ENCODE data around the gene TFCP2. TPM values are rescaled to one million over a fixed set of nuclear protein-coding genes. Genes with fewer than 3 reads are reported as not detected.

TFCP2 gene
- polyA plus RNA-seq, 4 donors: 8.6 to 31.1 (median 13.6) TPM

GRCh38 chr12:51152953-51153352 lies 20.0 kb downstream of the TFCP2 start:
- Histone ChIP-seq H3K9me3 (ENCODE audit: control insufficient read depth in 2 of 2, insufficient read depth in 1 of 2, low read depth in 1 of 2, low read length in 1 of 2) (no peaks in the 10 kb centered on the region), H3K27ac (ENCODE audit: low read depth in 1 of 3, low read length in 2 of 3) (no peak overlapping the region), H3K36me3 (ENCODE audit: control insufficient read depth in 3 of 3, insufficient read depth in 2 of 3, low read depth in 1 of 3, low read length in 3 of 3) (peaks cover 0 to 1% (median 0%) of the 10 kb centered on the region in 3 donors), H3K4me1 (ENCODE audit: control insufficient read depth in 3 of 3, insufficient read depth in 2 of 3, low read depth in 1 of 3, low read length in 2 of 3) (no peaks in the 10 kb centered on the region), H3K4me3 (ENCODE audit: low read depth in 1 of 3, low read length in 3 of 3) (no peak overlapping the region), H3K27me3 (ENCODE audit: control insufficient read depth in 3 of 3, insufficient read depth in 3 of 3, low read length in 3 of 3) (no peaks in the 10 kb centered on the region)
- no peak for FAIRE-seq
- DNase-seq: no peak
- 93 to 100% (median 93%) methylated on average over 1 of the region's 1 CpG for WGBS, 3 donors

DNA sequence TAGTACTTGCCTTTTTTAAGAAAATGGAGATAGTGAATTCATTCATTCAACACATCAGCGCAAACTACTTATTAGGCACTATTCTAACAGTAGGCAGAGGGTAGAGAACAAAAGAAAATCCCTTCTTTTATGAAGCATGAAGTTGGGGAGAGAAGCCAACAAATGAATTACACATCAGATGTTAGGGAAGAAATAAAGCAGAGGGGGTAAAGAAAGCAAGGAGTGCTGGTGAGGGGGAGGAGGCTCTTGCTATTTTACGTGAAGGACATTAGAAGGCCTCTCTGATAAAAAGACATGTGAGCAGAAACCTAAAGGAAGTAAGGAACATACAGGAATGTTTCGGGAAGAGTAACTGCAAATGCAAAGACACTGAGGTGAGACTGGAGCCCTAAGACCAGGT lies 22.2 kb downstream of the TFCP2 start:
- no peak for DNase-seq
- WGBS, 3 donors: 63 to 64% (median 63%) methylated on average over 3 of the region's 3 CpGs
- Histone ChIP-seq H3K36me3 (ENCODE audit: control insufficient read depth in 3 of 3, insufficient read depth in 2 of 3, low read depth in 1 of 3, low read length in 3 of 3) (no peaks in the 10 kb centered on the region), H3K27ac (ENCODE audit: low read depth in 1 of 3, low read length in 2 of 3) (no peak overlapping the region), H3K4me3 (ENCODE audit: low read depth in 1 of 3, low read length in 3 of 3) (no peak overlapping the region), H3K9me3 (ENCODE audit: control insufficient read depth in 2 of 2, insufficient read depth in 1 of 2, low read depth in 1 of 2, low read length in 1 of 2) (no peaks in the 10 kb centered on the region), H3K27me3 (ENCODE audit: control insufficient read depth in 3 of 3, insufficient read depth in 3 of 3, low read length in 3 of 3) (no peaks in the 10 kb centered on the region), H3K4me1 (ENCODE audit: control insufficient read depth in 3 of 3, insufficient read depth in 2 of 3, low read depth in 1 of 3, low read length in 2 of 3) (no peaks in the 10 kb centered on the region)
- FAIRE-seq: no peak

- Histone ChIP-seq H3K27ac (ENCODE audit: low read depth in 1 of 3, low read length in 2 of 3) (no peak overlapping the region), H3K9me3 (ENCODE audit: control insufficient read depth in 2 of 2, insufficient read depth in 1 of 2, low read depth in 1 of 2, low read length in 1 of 2) (no peaks in the 10 kb centered on the region), H3K27me3 (ENCODE audit: control insufficient read depth in 3 of 3, insufficient read depth in 3 of 3, low read length in 3 of 3) (no peaks in the 10 kb centered on the region), H3K36me3 (ENCODE audit: control insufficient read depth in 3 of 3, insufficient read depth in 2 of 3, low read depth in 1 of 3, low read length in 3 of 3) (peaks cover 0 to 6% (median 0%) of the 10 kb centered on the region in 3 donors), H3K4me3 (ENCODE audit: low read depth in 1 of 3, low read length in 3 of 3) (no peak overlapping the region), H3K4me1 (ENCODE audit: control insufficient read depth in 3 of 3, insufficient read depth in 2 of 3, low read depth in 1 of 3, low read length in 2 of 3) (no peaks in the 10 kb centered on the region)
- no peak for DNase-seq
- FAIRE-seq: no peak
- 83 to 88% (median 84%) methylated on average over 1 of the region's 1 CpG for WGBS, 3 donors
Measured at GRCh38 chr12:51147309-51147708, 25.6 kb downstream of the TFCP2 start.

DNA sequence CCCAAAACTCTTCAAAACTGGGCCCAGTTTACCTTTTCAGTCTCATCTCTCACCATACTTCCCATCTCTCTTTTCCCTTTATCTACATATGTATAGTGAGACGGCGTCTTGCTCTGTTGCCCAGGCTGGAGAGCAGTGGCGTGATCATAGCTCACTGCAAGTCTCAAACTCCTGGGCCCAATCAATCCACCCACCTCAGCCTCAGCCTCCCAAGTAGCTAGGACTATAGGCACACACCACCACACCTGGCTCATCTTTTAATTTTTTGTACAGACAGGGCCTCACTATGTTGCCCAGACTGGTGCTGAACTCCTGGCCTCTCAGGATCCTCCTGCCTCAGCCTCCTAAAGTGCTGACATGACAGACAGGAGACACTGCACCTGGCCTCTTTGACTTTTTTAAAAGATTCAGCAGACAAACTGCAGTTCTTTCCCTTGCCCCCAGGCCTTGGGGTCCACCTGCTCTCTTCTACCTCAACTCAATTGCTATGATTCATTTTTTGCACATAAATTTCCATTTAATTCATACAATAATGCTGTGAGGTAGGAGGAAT lies 33.6 kb downstream of the TFCP2 start:
- DNase-seq (no peak), FAIRE-seq (no peak)
- Histone ChIP-seq H3K4me3 (ENCODE audit: low read depth in 1 of 3, low read length in 3 of 3) (no peak overlapping the region), H3K9me3 (ENCODE audit: control insufficient read depth in 2 of 2, insufficient read depth in 1 of 2, low read depth in 1 of 2, low read length in 1 of 2) (no peaks in the 10 kb centered on the region), H3K27ac (ENCODE audit: low read depth in 1 of 3, low read length in 2 of 3) (no peak overlapping the region), H3K36me3 (ENCODE audit: control insufficient read depth in 3 of 3, insufficient read depth in 2 of 3, low read depth in 1 of 3, low read length in 3 of 3) (peaks cover 0 to 19% (median 2%) of the 10 kb centered on the region in 3 donors), H3K27me3 (ENCODE audit: control insufficient read depth in 3 of 3, insufficient read depth in 3 of 3, low read length in 3 of 3) (no peaks in the 10 kb centered on the region), H3K4me1 (ENCODE audit: control insufficient read depth in 3 of 3, insufficient read depth in 2 of 3, low read depth in 1 of 3, low read length in 2 of 3) (no peaks in the 10 kb centered on the region)
- WGBS, 3 donors: 94 to 98% (median 96%) methylated on average over 3 of the region's 3 CpGs

DNA sequence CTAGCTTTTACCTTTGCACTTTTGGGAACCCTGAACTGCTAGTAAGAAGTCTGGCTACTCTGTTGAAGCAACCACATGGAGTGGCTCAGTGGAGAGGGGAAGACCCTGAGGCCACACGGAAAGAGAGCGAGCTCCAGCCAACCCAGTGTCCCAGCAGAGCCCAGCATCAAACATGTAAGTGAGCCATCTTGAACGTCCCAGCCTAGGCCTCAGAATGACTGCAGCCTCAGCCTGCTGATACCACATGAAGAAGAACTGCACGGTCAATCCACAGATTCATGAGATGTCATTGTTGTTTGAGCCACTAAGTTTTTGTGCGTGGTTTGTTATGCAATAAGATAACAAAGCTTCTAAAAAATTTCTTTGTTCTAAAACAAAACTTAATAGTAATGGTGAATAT lies 40.2 kb downstream of the TFCP2 start:
- DNase-seq (no peak), FAIRE-seq (no peak)
- Histone ChIP-seq H3K27ac (ENCODE audit: low read depth in 1 of 3, low read length in 2 of 3) (no peak overlapping the region), H3K36me3 (ENCODE audit: control insufficient read depth in 3 of 3, insufficient read depth in 2 of 3, low read depth in 1 of 3, low read length in 3 of 3) (peaks cover 0 to 10% (median under 1%) of the 10 kb centered on the region in 3 donors), H3K4me1 (ENCODE audit: control insufficient read depth in 3 of 3, insufficient read depth in 2 of 3, low read depth in 1 of 3, low read length in 2 of 3) (no peaks in the 10 kb centered on the region), H3K9me3 (ENCODE audit: control insufficient read depth in 2 of 2, insufficient read depth in 1 of 2, low read depth in 1 of 2, low read length in 1 of 2) (no peaks in the 10 kb centered on the region), H3K27me3 (ENCODE audit: control insufficient read depth in 3 of 3, insufficient read depth in 3 of 3, low read length in 3 of 3) (no peaks in the 10 kb centered on the region), H3K4me3 (ENCODE audit: low read depth in 1 of 3, low read length in 3 of 3) (no peak overlapping the region)
- WGBS, 3 donors: 87 to 92% (median 88%) methylated on average over 5 of the region's 5 CpGs

DNA sequence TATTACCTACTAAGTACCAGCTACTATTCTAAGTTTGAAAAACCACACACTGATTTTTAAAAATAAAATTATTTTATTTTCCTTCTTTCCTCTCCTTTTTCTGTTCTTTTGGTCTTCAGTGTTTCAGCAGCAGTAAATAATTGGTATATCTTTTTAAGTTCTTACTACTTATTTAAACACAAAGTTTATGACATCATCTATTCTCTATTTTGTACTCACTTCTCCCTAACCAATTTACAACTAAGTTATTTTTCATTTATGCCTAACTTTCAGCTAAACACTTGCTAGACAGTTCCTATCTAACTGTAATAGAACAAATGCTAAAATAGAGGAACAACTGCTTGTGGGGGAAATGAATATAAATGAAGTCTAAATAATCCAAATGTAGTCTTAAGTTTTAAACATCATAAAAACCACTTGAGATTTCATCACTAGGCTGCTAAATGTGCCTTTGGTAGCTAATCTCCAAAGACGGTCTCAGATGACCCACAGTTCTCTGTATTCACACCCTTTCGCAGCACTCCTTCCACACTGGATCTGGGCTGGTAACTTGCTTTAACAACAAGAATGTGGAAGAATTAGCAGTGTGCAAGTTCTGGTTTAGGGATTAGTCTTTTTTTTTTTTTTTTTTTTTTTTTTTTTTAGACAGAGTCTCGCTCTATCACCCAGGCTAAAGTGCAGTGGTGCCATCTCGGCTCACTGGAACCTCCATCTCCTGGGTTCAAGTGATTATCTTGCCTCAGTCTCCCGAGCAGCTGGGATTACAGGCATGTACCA lies 41.0 kb downstream of the TFCP2 start:
- Histone ChIP-seq H3K36me3 (ENCODE audit: control insufficient read depth in 3 of 3, insufficient read depth in 2 of 3, low read depth in 1 of 3, low read length in 3 of 3) (peaks cover 0 to 10% (median 0%) of the 10 kb centered on the region in 3 donors), H3K27ac (ENCODE audit: low read depth in 1 of 3, low read length in 2 of 3) (no peak overlapping the region), H3K27me3 (ENCODE audit: control insufficient read depth in 3 of 3, insufficient read depth in 3 of 3, low read length in 3 of 3) (no peaks in the 10 kb centered on the region), H3K4me3 (ENCODE audit: low read depth in 1 of 3, low read length in 3 of 3) (no peak overlapping the region), H3K4me1 (ENCODE audit: control insufficient read depth in 3 of 3, insufficient read depth in 2 of 3, low read depth in 1 of 3, low read length in 2 of 3) (no peaks in the 10 kb centered on the region), H3K9me3 (ENCODE audit: control insufficient read depth in 2 of 2, insufficient read depth in 1 of 2, low read depth in 1 of 2, low read length in 1 of 2) (no peaks in the 10 kb centered on the region)
- FAIRE-seq: no peak
- WGBS, 3 donors: 86 to 96% (median 91%) methylated on average over 5 of the region's 5 CpGs
- no peak for DNase-seq

DNA sequence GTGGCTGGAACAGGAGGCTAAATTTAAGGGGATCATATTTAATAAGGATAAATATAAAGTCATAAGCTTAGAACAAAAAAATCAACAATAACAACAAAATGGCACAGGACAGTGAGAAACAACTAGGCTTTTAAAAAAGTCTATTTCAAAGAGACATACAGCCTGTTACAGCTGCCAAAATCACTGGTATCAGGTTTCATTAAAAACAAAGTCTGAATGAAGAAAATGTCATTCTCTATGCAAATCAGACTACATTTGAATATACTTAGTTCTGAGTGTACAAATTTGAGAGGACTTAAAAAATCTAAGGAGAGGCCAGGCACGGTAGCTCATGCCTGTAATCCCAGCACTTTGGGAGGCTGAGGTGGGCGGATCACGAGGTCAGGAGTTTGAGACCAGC lies 44.0 kb downstream of the TFCP2 start:
- H3K4me1 ChIP-seq (ENCODE audit: control insufficient read depth in 3 of 3, insufficient read depth in 2 of 3, low read depth in 1 of 3, low read length in 2 of 3): no peaks in the 10 kb centered on the region
- H3K9me3 ChIP-seq (ENCODE audit: control insufficient read depth in 2 of 2, insufficient read depth in 1 of 2, low read depth in 1 of 2, low read length in 1 of 2): no peaks in the 10 kb centered on the region
- no peaks in the 10 kb centered on the region for H3K27me3 ChIP-seq (ENCODE audit: control insufficient read depth in 3 of 3, insufficient read depth in 3 of 3, low read length in 3 of 3)
- H3K27ac ChIP-seq (ENCODE audit: low read depth in 1 of 3, low read length in 2 of 3): no peak overlapping the region
- H3K4me3 ChIP-seq (ENCODE audit: low read depth in 1 of 3, low read length in 3 of 3): no peak overlapping the region
- 80 to 89% (median 86%) methylated on average over 3 of the region's 3 CpGs for WGBS, 3 donors
- DNase-seq: no peak
- no peak for FAIRE-seq
- peaks cover 0 to 14% (median 0%) of the 10 kb centered on the region in 3 donors for H3K36me3 ChIP-seq (ENCODE audit: control insufficient read depth in 3 of 3, insufficient read depth in 2 of 3, low read depth in 1 of 3, low read length in 3 of 3)

DNA sequence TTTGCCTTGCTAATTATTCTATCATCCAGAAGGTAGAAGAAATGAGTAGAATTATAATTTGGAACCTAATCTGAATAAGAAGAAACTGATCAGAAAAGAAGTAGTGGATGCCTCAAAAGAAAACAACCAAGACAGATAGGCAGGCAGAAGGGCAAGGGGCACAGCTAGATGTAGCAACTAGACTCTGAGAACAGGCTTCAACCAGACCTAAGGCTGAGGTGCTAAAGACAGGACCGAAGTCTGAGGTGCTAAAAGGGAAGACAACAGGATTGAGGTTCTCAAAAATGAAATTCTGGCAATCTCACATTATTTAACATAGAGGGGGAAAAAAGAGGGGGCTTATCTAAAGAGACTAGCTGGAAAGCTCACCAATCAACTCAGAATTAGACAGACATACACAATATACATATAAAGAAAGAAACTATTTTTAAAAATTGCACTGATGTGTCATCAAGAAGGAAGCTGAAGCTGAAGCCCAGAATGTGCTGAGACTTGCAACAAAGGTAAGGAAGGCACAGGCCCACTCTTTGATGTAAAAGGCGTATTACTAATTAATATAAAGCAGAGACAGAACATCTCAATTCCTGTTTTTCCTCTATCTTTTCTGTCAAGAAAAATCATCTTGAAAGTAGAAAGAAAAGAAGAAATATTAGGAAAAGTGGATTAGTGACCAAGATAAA lies 45.7 kb downstream of the TFCP2 start:
- Histone ChIP-seq H3K27me3 (ENCODE audit: control insufficient read depth in 3 of 3, insufficient read depth in 3 of 3, low read length in 3 of 3) (no peaks in the 10 kb centered on the region), H3K9me3 (ENCODE audit: control insufficient read depth in 2 of 2, insufficient read depth in 1 of 2, low read depth in 1 of 2, low read length in 1 of 2) (no peaks in the 10 kb centered on the region), H3K4me1 (ENCODE audit: control insufficient read depth in 3 of 3, insufficient read depth in 2 of 3, low read depth in 1 of 3, low read length in 2 of 3) (no peaks in the 10 kb centered on the region), H3K36me3 (ENCODE audit: control insufficient read depth in 3 of 3, insufficient read depth in 2 of 3, low read depth in 1 of 3, low read length in 3 of 3) (peaks cover 0 to 14% (median 0%) of the 10 kb centered on the region in 3 donors), H3K27ac (ENCODE audit: low read depth in 1 of 3, low read length in 2 of 3) (no peak overlapping the region), H3K4me3 (ENCODE audit: low read depth in 1 of 3, low read length in 3 of 3) (no peak overlapping the region)
- WGBS, 3 donors: 93 to 95% (median 93%) methylated on average over 2 of the region's 2 CpGs
- no peak for FAIRE-seq
- no peak for DNase-seq

Measured in small intestine (tissue), 7 donors.